ENCODE measurements around the gene GINS2. TPM values are rescaled to one million over a fixed set of nuclear protein-coding genes. Genes with fewer than 3 reads are reported as not detected.

GINS2 gene
- polyA plus RNA-seq, 1 experiment, result 5.5 TPM

- ChIA-PET POLR2A (no interaction called here), CTCF (interaction anchor here (1.0 to 1.5 kb wide), 3 partner anchors 30 to 73 kb away, joined by 3 to 4 read pairs (median 4); no protein-coding TSS in a partner anchor)
- H3K27me3 ChIP-seq (ENCODE audit: control insufficient read depth, insufficient read depth, low read length), result no peaks in the 10 kb centered on the region; the same call in 1 of the 2 replicates
- H3K36me3 ChIP-seq (ENCODE audit: control insufficient read depth, insufficient read depth, low read length), result no peaks in the 10 kb centered on the region
- DNase-seq (ENCODE audit: low read depth), result no peak
- H3K4me3 ChIP-seq (ENCODE audit: low read depth, low read length), result peak overlapping the region; percentile 36
- no peak for TF ChIP-seq CTCF (IDR thresholded peaks at IDR 0.05; ENCODE audit: insufficient read depth, low read depth, low read length)
Measured at GRCh38 chr16:85689285-85689949, 663 bp upstream of the GINS2 start.

GRCh38 chr16:85687651-85688471 is 893 bp downstream of the GINS2 start:
- H3K36me3 ChIP-seq (ENCODE audit: control insufficient read depth, insufficient read depth, low read length), result no peaks in the 10 kb centered on the region; the same call in 1 of the 2 replicates
- DNase-seq (ENCODE audit: low read depth), result no peak
- POLR2A ChIA-PET, result no interaction called here
- no peaks in the 10 kb centered on the region; the same call in 1 of the 2 replicates for H3K27me3 ChIP-seq (ENCODE audit: control insufficient read depth, insufficient read depth, low read length)
- peak overlapping the region; percentile 40 for H3K4me3 ChIP-seq (ENCODE audit: low read depth, low read length)
- TF ChIP-seq CTCF (IDR thresholded peaks at IDR 0.05; ENCODE audit: insufficient read depth, low read depth, low read length), result no peak
- CTCF ChIA-PET, result no interaction called here

- no peaks in the 10 kb centered on the region; the same call in 1 of the 2 replicates for H3K36me3 ChIP-seq (ENCODE audit: control insufficient read depth, insufficient read depth, low read length)
- POLR2A ChIA-PET, result no interaction called here
- no peak overlapping the region for H3K4me3 ChIP-seq (ENCODE audit: low read depth, low read length)
- H3K27me3 ChIP-seq (ENCODE audit: control insufficient read depth, insufficient read depth, low read length), result no peaks in the 10 kb centered on the region; the same call in 1 of the 2 replicates
- CTCF ChIA-PET, result no interaction called here
- TF ChIP-seq CTCF (IDR thresholded peaks at IDR 0.05; ENCODE audit: insufficient read depth, low read depth, low read length), result no peak
- DNase-seq (ENCODE audit: low read depth), result no peak
Measured at GRCh38 chr16:85686912-85687591, 1.7 kb downstream of the GINS2 start.

- H3K36me3 ChIP-seq (ENCODE audit: control insufficient read depth, insufficient read depth, low read length), result no peaks in the 10 kb centered on the region; the same call in 1 of the 2 replicates
- ChIA-PET POLR2A (no interaction called here), CTCF (interaction anchor here (1.1 kb wide), 1 partner anchor 34 kb away, joined by 4 read pairs; no protein-coding TSS in a partner anchor)
- DNase-seq (ENCODE audit: low read depth), result no peak
- no peak overlapping the region for H3K4me3 ChIP-seq (ENCODE audit: low read depth, low read length)
- no peaks in the 10 kb centered on the region for H3K27me3 ChIP-seq (ENCODE audit: control insufficient read depth, insufficient read depth, low read length)
- TF ChIP-seq CTCF (IDR thresholded peaks at IDR 0.05; ENCODE audit: insufficient read depth, low read depth, low read length), result no peak
Measured at GRCh38 chr16:85685251-85685650, 3.5 kb downstream of the GINS2 start.

- TF ChIP-seq CTCF (IDR thresholded peaks at IDR 0.05; ENCODE audit: insufficient read depth, low read depth, low read length), result no peak
- no peak for DNase-seq (ENCODE audit: low read depth)
- ChIA-PET POLR2A (no interaction called here), CTCF (interaction anchor here (1.1 to 1.4 kb wide), 3 partner anchors 9 to 34 kb away, joined by 3 to 8 read pairs (median 6); no protein-coding TSS in a partner anchor)
- H3K36me3 ChIP-seq (ENCODE audit: control insufficient read depth, insufficient read depth, low read length), result no peaks in the 10 kb centered on the region; the same call in 1 of the 2 replicates
- H3K27me3 ChIP-seq (ENCODE audit: control insufficient read depth, insufficient read depth, low read length), result no peaks in the 10 kb centered on the region
- H3K4me3 ChIP-seq (ENCODE audit: low read depth, low read length), result no peak overlapping the region
Measured at GRCh38 chr16:85683363-85683762, 5.4 kb downstream of the GINS2 start.
